PC-9 (cell line): ENCODE data around the gene EPHB3.
"Not testable (repeated sequence)": the region's sequence is repeated elsewhere in the genome, so short reads cannot be mapped to it uniquely, and the experiment has no call there.

Experiments used
- EZH2 ChIP-seq: fragments of 200-600 bp; sonication (generic); IDR thresholded peaks from 2 replicates; pipeline ENCODE4 v1.8.0; 2017; ENCODE audit warnings: antibody characterized with exemption, low read depth
- TF ChIP-seq, protein P1 (sequence below): fragments of 200-600 bp; sonication (generic); conservative IDR thresholded peaks from 2 replicates; pipeline ENCODE4 v1.6.1; 2017; ENCODE audit warnings: mixed run types, antibody characterized with exemption, mild to moderate bottlenecking, moderate library complexity

- TF ChIP-seq, protein P1, sequence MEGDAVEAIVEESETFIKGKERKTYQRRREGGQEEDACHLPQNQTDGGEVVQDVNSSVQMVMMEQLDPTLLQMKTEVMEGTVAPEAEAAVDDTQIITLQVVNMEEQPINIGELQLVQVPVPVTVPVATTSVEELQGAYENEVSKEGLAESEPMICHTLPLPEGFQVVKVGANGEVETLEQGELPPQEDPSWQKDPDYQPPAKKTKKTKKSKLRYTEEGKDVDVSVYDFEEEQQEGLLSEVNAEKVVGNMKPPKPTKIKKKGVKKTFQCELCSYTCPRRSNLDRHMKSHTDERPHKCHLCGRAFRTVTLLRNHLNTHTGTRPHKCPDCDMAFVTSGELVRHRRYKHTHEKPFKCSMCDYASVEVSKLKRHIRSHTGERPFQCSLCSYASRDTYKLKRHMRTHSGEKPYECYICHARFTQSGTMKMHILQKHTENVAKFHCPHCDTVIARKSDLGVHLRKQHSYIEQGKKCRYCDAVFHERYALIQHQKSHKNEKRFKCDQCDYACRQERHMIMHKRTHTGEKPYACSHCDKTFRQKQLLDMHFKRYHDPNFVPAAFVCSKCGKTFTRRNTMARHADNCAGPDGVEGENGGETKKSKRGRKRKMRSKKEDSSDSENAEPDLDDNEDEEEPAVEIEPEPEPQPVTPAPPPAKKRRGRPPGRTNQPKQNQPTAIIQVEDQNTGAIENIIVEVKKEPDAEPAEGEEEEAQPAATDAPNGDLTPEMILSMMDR: not testable (repeated sequence)
- TF ChIP-seq EZH2: not testable (repeated sequence)
These were observed 55.7 kb downstream of the EPHB3 start for GRCh38 chr3:184617306-184617705.
